Kidney tubule cell (primary cell): Measurements from ENCODE around the gene COL7A1.
"Not testable (repeated sequence)": the region's sequence is repeated elsewhere in the genome, so short reads cannot be mapped to it uniquely, and the experiment has no call there.

Experiments
- DNase-seq: peaks from one replicate; pipeline ENCODE4 v3.0.0-alpha.2; 2018; ENCODE audit warnings: low spot score

Gene COL7A1

DNA sequence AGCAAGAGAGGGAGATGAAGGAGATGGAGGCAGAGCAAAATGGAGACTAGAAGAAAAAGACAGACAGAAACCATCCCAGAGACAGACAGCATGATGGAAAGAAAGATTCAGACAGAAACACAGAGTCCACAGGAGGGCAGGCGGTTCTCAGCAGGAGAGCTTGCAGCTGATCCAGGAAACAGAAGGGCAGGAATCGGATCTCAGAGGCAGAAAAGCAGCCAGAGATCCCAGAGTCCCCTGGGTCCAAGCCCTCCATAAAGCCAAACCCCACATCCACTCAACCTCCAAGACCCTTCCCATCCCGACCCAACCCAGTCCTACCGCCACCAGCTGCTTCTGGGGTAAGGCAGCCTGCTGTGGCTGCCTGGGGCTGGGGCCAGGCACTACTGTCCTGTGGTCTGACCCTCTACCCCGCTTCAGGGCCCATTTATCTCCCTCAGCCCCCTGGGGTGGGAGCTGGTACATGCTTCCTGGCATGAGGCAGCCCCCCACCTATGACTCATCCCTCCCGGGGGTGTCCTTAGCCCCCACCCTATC is 31.7 kb downstream of the COL7A1 start, which contains the start of gene UCN2:
Gene UCN2 (minus strand): TSS at position 400 of the 537 bp plus-strand sequence. CDS start 657 bp downstream, outside the sequence.
- DNase-seq = no peak

GRCh38 chr3:48562367-48563095 is 32.6 kb downstream of the COL7A1 start:
- no peak for DNase-seq

GRCh38 chr3:48561045-48561736 is 33.9 kb downstream of the COL7A1 start:
- DNase-seq = peak; percentile 73

GRCh38 chr3:48560648-48561018 is 34.5 kb downstream of the COL7A1 start:
- DNase-seq = no peak

DNA sequence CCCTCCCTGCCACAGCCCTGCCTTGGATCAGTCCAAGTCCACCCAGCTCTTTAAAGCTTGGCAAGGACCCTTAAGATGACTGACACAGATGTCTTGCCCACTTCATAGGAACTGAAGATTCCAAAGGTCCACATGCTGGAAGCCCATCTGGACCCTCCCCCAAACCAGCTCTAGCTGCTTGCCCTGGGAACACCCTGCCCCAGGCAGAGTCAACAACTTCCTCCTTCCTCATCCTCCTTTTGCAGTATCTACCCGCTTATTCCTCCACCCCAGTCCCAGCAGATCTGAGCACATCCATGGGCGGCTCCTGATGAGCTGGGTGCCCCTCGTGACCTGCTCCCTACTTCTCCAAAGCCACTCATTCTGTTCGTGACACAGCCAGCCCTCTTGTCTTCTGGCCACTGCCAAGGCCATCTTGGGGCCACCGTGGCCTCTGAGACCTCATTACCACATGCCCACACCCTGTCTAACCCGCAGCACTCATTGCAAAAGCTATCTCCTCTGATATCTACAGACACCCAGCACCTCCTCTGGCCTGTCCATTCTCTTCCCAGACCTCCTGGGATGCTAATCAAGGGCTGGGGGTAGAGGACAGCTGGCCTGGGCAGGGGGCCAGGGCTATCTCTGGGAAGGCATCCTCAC is 36.5 kb downstream of the COL7A1 start:
- no peak for DNase-seq

GRCh38 chr3:48556796-48557626 is 38.1 kb downstream of the COL7A1 start, which contains the start of gene PFKFB4:
Gene PFKFB4 (minus strand): TSS chr3:48556803. CDS start chr3:48556777, 26 bp downstream.
- DNase-seq = peak; percentile 99

- DNase-seq = no peak
Observed at GRCh38 chr3:48555949-48556795, 39.0 kb downstream of the COL7A1 start.

GRCh38 chr3:48555231-48555948 is 39.7 kb downstream of the COL7A1 start:
- no peak for DNase-seq

- peak; percentile 72 for DNase-seq
Observed at GRCh38 chr3:48553886-48554845, 41.0 kb downstream of the COL7A1 start.

DNA sequence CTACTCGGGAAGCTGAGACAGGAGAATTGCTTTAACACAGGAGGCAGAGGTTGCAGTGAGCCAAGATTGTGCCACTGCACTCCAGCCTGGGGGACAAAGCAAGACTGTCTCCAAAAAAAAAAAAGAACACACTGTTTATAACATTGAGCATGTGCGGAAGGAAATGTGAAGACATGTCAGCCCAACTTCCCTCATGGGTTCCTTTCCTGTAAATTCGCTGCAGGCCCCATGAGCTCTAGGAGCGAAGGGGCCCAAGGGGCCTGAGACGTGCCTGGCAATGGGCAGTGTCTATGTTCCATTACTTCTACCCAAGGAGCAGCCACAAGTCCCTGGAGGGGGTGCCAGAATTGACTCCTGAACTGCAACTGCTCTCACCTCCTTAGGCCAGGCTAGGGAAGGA is 41.8 kb downstream of the COL7A1 start:
- DNase-seq = no peak

- DNase-seq = no peak
Observed at GRCh38 chr3:48552111-48552951, 42.8 kb downstream of the COL7A1 start.

- DNase-seq = not testable (repeated sequence)
Observed at GRCh38 chr3:48551651-48552050, 43.5 kb downstream of the COL7A1 start.

GRCh38 chr3:48548729-48549705 is 46.1 kb downstream of the COL7A1 start:
- peak; percentile 78 for DNase-seq

DNA sequence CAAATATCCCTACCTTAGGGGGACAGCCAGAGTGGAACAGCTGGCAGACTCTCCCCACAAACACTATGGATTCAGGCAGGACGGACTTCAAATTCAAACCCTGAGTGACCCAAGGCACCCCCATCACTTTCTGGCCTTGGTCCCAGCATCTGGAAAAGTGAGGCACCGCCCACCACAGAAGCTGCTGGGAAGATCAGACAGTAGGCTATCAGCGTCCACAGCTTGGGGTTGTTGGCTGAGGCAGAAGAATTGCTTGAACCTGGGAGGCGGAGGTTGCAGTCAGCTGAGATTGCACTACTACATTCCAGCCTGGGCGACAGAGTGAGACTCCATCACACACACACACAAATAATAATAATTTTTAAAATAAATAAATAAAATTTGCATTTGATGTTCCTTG is 47.0 kb downstream of the COL7A1 start:
- DNase-seq = no peak

DNA sequence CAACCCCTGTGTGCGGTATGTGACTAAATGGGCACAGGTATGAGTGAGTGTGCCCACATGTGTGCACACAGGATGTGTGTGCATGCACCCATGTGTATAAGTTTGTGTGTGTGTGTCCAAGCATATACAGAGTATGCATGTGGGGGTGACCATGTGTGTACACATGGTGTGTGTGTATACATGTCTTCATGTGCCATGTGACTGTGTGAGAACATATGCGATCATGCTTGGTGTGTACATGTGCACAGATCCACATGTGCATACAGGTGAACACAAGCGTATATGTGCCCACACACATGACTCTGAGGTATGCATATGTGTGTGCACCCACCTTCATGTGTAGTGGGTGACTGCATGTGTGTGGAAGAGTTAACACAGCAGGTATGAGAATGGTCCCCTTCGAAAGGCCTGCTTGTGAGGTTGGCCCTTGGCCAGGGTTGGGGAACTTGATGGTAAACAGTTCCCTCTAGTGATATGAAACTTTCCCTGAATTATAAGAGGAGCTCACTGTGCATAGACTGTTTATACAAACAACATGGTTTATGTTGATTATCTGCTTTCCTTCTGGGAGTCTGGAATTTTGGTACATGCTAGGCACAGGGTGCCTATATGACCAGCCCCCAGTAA is 48.8 kb downstream of the COL7A1 start:
- no peak for DNase-seq

DNA sequence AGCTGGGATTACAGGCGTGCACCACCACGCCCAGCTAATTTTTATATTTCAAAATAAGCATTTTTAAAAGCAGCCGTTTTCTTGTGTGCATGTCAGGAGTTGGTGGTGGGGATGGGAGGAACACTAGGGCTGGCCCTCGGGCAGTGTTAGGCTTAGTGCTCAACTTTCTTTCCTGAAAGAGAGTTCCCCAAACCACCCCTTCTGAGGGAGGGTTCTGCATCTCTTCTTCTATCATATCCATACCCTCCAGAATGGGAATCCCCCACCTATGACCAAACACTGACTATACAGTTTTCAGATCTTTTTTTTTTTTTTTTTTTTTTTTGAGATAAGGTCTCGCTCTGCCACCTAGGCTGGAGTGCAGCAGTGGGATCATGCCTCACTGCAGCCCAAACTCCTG is 51.0 kb downstream of the COL7A1 start:
- DNase-seq = no peak
